HG02798 (cell line): ENCODE results near the gene KLK4.
"Not testable (repeated sequence)": the region's sequence is repeated elsewhere in the genome, so short reads cannot be mapped to it uniquely, and the experiment has no call there.

Experiments used
- ATAC-seq: cut with Tn5 transposase; IDR thresholded peaks from one replicate; pipeline ENCODE4 v1.9.1; 2021; ENCODE audit warnings: mild to moderate bottlenecking; ENCODE audit not compliant: unreplicated experiment, poor library complexity

KLK4 gene

GRCh38 chr19:50921426-50922316 is 10.5 kb upstream of the KLK4 start:
- ATAC-seq: peak; percentile 4

- ATAC-seq: no peak
Measured at GRCh38 chr19:50916069-50916468, 4.9 kb upstream of the KLK4 start.

- no peak for ATAC-seq
Measured at GRCh38 chr19:50912727-50913716, 1.8 kb upstream of the KLK4 start.

GRCh38 chr19:50912102-50912599 is 956 bp upstream of the KLK4 start:
- no peak for ATAC-seq

- no peak for ATAC-seq
Measured at GRCh38 chr19:50910722-50911121, 473 bp downstream of the KLK4 start.

- ATAC-seq: no peak
Measured at GRCh38 chr19:50909240-50910070, 1.7 kb downstream of the KLK4 start.

GRCh38 chr19:50908336-50908735 is 2.9 kb downstream of the KLK4 start:
- ATAC-seq: no peak

- no peak for ATAC-seq
Measured at GRCh38 chr19:50906217-50906616, 5.0 kb downstream of the KLK4 start.

GRCh38 chr19:50902640-50903039 is 8.6 kb downstream of the KLK4 start:
- no peak for ATAC-seq

GRCh38 chr19:50899569-50899968 is 11.6 kb downstream of the KLK4 start:
- ATAC-seq: no peak

- ATAC-seq: no peak
Measured at GRCh38 chr19:50898018-50898417, 13.2 kb downstream of the KLK4 start.

- ATAC-seq: no peak
Measured at GRCh38 chr19:50897612-50898011, 13.6 kb downstream of the KLK4 start.

- ATAC-seq: peak; percentile 15
Measured at GRCh38 chr19:50897191-50897607, 14.0 kb downstream of the KLK4 start.

GRCh38 chr19:50896591-50897190 is 14.5 kb downstream of the KLK4 start:
- ATAC-seq: peak; percentile 87

GRCh38 chr19:50896089-50896590 is 15.1 kb downstream of the KLK4 start:
- ATAC-seq: not testable (repeated sequence)

- ATAC-seq: no peak
Measured at GRCh38 chr19:50894478-50895356, 16.5 kb downstream of the KLK4 start.

GRCh38 chr19:50893047-50893736 is 18.0 kb downstream of the KLK4 start:
- no peak for ATAC-seq

- no peak for ATAC-seq
Measured at GRCh38 chr19:50891253-50891625, 20.0 kb downstream of the KLK4 start.
